ENCODE results near the gene TRPC4AP. TPM values are rescaled to one million over a fixed set of nuclear protein-coding genes. Genes with fewer than 3 reads are reported as not detected.

The TRPC4AP gene
- polyA plus RNA-seq, 5 donors, result 60.6 to 69.3 (median 64.9) TPM

- DNase-seq, result no peak
These were observed 120.9 kb downstream of the TRPC4AP start for GRCh38 chr20:34971561-34972235.

- DNase-seq, result no peak
These were observed 121.6 kb downstream of the TRPC4AP start for GRCh38 chr20:34970846-34971560.

- DNase-seq, result no peak
These were observed 122.3 kb downstream of the TRPC4AP start for GRCh38 chr20:34970193-34970840.

- DNase-seq, result no peak
These were observed 124.4 kb downstream of the TRPC4AP start for GRCh38 chr20:34968042-34968775.

- no peak for DNase-seq
These were observed 125.2 kb downstream of the TRPC4AP start for GRCh38 chr20:34967421-34967820.

- no peak for DNase-seq
These were observed 127.6 kb downstream of the TRPC4AP start for GRCh38 chr20:34965051-34965450.

GRCh38 chr20:34964486-34964885, 128.1 kb downstream of the TRPC4AP start:
- DNase-seq, result no peak

- no peak for DNase-seq
These were observed 135.7 kb downstream of the TRPC4AP start for GRCh38 chr20:34956751-34957472.

- no peak for DNase-seq
These were observed 136.6 kb downstream of the TRPC4AP start for GRCh38 chr20:34956041-34956458.

- peak; percentile 98 for DNase-seq
These were observed 137.2 kb downstream of the TRPC4AP start, which contains the start of the genes GSS and MYH7B for GRCh38 chr20:34955231-34956040. Gene GSS, minus strand, starts transcription at chr20:34955806. Its CDS starts 3,954 bp downstream, at chr20:34951852. Gene MYH7B, plus strand, starts transcription at chr20:34955868. Its CDS starts 22,138 bp downstream, at chr20:34978006.

- no peak for DNase-seq
These were observed 137.7 kb downstream of the TRPC4AP start for GRCh38 chr20:34954904-34955230.

- no peak for DNase-seq
These were observed 138.6 kb downstream of the TRPC4AP start for GRCh38 chr20:34953960-34954359.

- no peak for DNase-seq
These were observed 139.9 kb downstream of the TRPC4AP start for GRCh38 chr20:34952671-34953070.

Other genes with a start within 250 kb of the TRPC4AP start
- gene GGT7, start 220.0 kb downstream of the TRPC4AP start, polyA plus RNA-seq (ENCODE audit: insufficient read depth in 1 of 5, insufficient read length in 5 of 5, low replicate concordance in 1 of 5), result 10 to 100 TPM; 28.3 to 40.6 (median 33.2) TPM
- gene ACSS2, start 216.2 kb downstream of the TRPC4AP start, polyA plus RNA-seq (ENCODE audit: insufficient read depth in 1 of 5, insufficient read length in 5 of 5, low replicate concordance in 1 of 5), result 10 to 100 TPM; 44.7 to 59.6 (median 54.2) TPM
- 10 to 100 TPM; 38.0 to 42.0 (median 40.9) TPM for gene GSS, start 137.0 kb downstream of the TRPC4AP start, polyA plus RNA-seq (ENCODE audit: insufficient read depth in 1 of 5, insufficient read length in 5 of 5, low replicate concordance in 1 of 5)
- 1 to 10 TPM; 1.6 to 5.6 (median 2.1) TPM for gene MYH7B, start 136.9 kb downstream of the TRPC4AP start, polyA plus RNA-seq (ENCODE audit: insufficient read depth in 1 of 5, insufficient read length in 5 of 5, low replicate concordance in 1 of 5)
- gene EDEM2, start 54.5 kb upstream of the TRPC4AP start, polyA plus RNA-seq (ENCODE audit: insufficient read depth in 1 of 5, insufficient read length in 5 of 5, low replicate concordance in 1 of 5), result 10 to 100 TPM; 16.6 to 23.3 (median 19.0) TPM
- gene PROCR, start 79.3 kb upstream of the TRPC4AP start, polyA plus RNA-seq (ENCODE audit: insufficient read depth in 1 of 5, insufficient read length in 5 of 5, low replicate concordance in 1 of 5), result 10 to 100 TPM; 35.1 to 61.7 (median 39.9) TPM
- 1 to 10 TPM; 1.0 to 2.3 (median 1.6) TPM for gene MMP24, start 133.9 kb upstream of the TRPC4AP start, polyA plus RNA-seq (ENCODE audit: insufficient read depth in 1 of 5, insufficient read length in 5 of 5, low replicate concordance in 1 of 5)
- gene MMP24OS, start 185.3 kb upstream of the TRPC4AP start, polyA plus RNA-seq (ENCODE audit: insufficient read depth in 1 of 5, insufficient read length in 5 of 5, low replicate concordance in 1 of 5), result 10 to 100 TPM; 28.2 to 50.9 (median 37.7) TPM
- gene EIF6, start 192.0 kb upstream of the TRPC4AP start, polyA plus RNA-seq (ENCODE audit: insufficient read depth in 1 of 5, insufficient read length in 5 of 5, low replicate concordance in 1 of 5), result 100 to 1,000 TPM in 2 of 5 donors, 10 to 100 TPM in 3; 90.8 to 128 (median 98.9) TPM
- under 1 TPM in 1 of 5 donors, not detected in 4; 0.05 TPM for gene FAM83C, start 199.6 kb upstream of the TRPC4AP start, polyA plus RNA-seq (ENCODE audit: insufficient read depth in 1 of 5, insufficient read length in 5 of 5, low replicate concordance in 1 of 5)